ENCODE results near the gene NT5DC1.

NT5DC1 gene

DNA sequence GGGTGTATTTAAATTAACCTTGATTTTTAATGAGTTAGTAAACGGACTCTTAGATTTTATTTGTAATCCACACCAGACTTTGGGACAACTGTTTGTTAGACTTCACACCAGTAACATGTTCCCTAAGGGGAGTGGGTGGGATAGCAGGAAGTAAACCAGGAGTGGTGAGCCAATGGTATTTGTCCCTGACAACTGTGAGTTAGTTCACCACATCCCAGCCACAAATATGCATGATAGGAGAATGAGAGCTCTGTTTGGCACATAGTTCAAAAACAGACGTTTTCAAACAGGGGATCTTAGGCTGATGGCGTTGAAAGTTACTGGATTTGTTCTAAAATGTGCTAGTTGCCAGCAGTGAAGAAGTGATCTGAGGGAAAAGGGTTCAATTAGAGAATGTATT is 44.0 kb downstream of the NT5DC1 start:
- no peak for DNase-seq

DNA sequence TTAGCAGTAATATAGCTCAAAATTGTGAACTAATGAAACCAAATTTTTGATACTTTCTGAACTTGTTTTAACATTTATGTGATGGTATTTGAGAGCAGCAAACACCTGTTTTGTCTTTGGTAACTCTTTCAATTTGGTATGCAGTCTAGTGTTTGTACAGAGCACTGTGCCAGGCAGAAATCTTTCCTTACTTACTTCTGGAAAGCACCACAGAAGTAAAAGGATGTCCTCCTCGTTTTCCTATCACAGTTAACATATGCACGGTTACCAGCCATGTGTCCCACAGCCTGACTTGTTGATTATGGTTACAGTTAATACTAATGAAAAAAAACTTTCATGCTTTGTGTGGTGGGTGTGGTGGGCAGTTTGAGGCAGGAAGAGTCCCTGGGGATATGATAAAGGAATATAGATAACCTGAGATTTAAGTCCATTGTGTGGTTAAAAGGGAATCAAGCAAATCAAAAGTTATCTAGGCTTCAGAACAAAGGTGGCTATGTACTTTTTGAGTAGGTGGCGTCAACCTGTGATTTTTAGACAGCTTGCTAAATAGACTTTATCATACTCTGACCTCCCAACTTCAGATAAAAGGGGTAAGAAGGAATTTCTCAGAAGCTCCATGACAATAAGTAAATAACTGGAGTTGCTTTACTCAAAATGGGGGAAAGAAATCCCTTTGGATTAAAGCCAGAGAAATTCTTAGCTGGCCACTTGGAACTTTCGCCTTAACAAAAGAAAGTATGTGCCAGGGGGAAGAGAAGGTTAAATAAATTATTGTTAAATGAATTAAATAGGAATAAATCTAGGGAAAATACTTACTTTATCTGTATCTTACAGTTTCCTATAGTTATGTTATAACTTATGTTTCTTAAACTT is 45.4 kb downstream of the NT5DC1 start:
- no peak for DNase-seq

DNA sequence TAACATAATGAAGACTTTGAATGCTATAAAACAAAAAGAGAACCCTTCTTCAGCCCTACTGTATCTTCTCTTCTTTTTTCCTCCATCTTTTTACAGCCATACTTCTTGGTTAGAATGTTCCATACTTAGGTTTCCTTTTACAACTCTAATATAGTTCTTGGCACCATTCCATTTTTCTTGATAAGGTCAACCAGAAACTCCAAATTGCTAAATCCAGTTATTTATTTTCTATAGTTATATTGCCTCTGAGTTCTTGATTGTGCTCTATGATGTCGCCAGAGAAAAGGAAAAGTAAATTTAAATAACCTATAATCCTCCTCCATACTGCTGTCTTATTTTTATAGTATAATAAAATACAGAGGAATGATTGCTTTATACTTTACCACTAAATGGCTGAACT is 52.0 kb downstream of the NT5DC1 start:
- DNase-seq, result no peak

DNA sequence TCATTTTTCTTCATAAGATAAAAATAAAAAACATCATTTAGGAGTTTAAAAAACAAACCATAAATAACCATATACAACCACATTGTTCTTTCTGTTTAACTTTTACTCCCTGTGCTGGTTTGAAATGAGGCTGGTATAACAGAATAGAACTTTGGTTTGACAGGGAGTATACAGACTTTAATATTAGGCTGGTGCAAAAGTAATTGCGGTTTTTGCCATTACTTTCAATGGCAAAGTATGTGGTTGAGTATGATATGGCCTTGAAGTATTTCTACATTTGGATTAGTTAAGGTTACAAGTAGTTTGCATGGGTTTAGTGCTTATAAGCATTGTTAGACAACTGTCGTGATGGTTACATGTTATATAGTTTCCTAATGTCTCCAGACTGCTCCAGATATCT is 54.2 kb downstream of the NT5DC1 start:
- no peak for DNase-seq

DNA sequence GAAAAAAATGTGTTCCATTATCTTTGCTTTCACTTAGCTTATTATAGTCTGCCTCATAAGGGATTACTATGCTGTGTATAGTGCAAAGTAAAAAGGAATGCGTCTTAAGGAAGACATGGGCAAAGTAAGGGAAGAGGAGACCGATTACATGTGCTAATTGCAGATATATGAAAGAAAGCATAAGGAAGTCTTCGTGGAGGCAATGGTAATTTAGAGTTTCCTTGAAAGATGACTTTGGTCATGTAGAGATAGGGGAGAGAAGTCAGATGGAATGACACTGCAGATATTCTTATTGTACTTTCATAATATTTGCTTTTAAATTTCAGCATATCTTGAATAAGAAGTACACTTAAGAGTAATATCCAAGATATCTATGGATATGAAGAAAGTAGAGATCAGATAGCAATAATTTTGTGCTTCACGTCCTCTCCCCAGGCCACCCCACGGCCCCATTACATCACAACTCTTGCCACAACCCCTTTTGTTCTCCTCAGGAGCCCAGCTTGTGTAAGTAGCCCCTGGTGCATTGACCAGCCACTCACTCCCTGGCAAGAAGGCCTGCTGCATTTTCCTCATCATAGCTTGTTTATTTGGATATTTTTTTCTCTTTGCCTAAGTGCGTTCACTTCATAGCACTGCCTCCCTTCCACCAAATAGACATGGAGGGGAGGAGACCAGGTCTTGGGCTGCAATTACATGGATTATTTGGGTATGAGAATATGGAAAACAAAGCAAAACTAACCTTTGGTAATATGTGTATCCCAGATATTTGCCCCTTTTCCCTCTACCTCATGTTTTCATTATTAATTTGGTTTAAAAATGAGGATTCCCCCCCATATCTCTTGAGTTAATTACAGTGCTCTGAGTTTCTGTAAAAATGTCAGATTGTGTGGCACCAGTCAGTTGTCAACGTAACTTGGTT is 56.0 kb downstream of the NT5DC1 start:
- DNase-seq, result no peak

DNA sequence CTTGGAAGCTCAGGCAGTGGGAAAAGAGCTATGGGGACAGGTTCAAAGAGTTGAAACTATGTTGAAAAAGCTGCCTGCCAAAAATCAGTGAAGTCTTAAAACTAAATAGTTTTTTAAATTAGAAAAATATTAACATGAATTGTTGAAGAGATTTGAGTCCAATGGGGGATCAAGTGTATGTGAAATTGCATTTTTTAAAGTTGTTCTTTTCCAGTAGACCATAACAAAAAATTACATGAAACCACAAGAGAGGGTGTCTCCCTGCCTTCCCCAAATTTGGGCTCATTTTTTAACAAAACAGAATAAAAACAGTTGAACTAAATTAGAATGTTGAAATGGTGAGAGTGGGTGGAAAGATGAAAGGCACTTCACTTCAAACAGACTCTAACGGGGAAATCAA is 56.7 kb downstream of the NT5DC1 start:
- DNase-seq, result no peak

DNA sequence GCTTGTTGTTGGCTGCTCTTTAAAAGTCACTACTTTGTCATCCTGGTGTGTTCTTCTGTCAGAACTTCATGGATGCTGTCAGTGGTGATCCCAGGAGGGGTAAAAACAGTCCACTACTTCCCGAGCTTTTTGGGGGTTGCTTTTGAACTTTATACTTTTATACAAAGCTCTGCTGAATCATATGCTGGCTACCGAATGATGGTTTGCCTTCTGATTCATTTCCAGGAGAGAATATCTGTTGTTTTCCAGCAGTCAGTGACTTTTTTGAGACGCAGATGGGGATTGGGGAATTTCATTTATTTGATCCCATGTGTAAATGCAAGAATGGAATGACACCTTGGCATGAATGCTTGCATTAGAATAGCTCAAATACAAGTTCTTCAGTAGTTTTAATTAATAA is 58.0 kb downstream of the NT5DC1 start:
- no peak for DNase-seq

DNA sequence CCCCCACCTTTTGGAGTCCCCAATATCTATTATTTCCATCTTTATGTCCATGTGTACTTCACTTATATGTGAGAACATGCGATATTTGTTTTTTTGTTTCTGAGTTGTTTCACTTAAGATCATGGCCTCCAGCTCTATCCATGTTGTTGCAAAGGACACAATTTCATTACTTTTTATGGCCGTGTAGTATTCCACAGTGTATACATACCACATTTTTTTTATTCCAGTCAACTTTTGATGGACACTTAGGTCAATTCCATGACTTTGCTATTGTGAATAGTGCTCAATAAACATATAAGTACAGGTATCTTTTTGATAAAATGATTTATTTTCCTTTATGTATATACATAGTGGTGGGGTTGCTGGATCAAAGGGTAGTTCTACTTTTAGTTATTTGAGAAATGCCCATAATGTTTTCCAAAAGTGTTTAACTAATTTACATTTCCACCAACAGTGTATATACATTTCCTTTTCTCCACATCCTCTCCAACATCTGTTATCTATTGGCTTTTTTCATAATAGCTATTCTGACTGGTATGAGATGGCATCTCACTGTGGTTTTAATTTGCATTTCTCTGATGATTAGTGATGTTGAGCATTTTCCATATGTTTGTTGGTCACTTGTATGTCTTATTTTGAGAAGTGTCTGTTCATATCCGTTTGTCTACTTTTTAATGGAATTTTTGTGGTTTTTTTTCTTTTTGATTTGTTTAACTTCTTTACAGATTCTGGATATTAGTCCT is 59.3 kb downstream of the NT5DC1 start:
- DNase-seq, result no peak

DNA sequence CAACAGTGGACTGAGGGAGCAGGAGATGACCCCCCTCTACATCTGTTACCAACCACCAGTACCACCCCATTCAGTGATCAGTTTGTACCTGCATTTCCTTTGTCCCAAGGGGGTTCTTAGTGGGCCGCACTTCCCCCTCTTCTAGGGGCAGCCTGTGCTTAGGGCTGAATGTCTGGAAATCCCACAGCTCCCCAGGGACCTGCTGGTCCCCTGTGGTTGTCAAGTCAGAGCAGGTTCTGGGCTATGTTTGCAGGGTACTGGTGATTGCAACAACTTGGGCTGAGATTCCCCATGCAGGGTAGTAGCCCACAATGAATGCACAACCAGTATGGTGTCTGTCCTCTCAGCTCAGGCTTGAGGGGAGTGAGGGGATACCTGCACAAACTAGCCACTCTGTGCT is 64.9 kb downstream of the NT5DC1 start:
- no peak for DNase-seq

DNA sequence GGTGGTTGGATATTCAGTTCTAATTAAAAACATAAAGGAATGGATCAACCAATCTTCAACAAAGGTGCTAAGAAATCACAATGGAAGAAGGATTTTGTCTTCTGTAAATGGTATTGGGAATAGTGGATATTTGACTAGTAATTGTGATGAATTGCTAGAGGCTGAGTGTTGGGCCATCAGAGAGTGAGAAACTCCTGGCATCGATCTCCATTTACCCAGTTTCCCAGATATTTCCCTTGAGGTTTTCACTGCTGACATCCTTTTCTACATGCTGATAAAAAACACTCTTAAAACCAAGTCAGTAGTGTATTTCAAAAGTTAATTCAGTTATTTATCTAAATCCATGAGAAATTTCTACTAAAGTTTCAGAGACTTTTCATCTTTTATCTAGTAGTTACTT is 65.7 kb downstream of the NT5DC1 start:
- DNase-seq, result no peak

DNA sequence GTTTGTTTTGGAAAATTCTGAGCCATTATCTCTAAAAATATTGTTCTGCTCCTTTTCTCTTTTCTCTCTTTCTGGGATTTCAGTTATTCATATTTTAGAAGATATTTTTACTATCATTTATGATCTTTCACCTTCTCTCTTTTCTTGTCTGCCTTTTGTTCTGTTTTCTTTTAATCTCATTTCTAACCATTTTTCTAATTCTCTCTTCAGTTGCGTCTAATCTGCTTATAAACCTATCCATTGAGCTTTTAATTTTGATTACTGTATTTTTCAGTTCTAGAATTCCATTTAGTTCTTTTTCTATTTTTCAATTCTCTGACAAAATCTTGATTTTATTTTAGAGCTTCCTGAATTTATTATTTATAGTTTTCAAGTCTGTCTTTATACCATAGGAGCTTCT is 67.5 kb downstream of the NT5DC1 start:
- DNase-seq, result no peak

DNA sequence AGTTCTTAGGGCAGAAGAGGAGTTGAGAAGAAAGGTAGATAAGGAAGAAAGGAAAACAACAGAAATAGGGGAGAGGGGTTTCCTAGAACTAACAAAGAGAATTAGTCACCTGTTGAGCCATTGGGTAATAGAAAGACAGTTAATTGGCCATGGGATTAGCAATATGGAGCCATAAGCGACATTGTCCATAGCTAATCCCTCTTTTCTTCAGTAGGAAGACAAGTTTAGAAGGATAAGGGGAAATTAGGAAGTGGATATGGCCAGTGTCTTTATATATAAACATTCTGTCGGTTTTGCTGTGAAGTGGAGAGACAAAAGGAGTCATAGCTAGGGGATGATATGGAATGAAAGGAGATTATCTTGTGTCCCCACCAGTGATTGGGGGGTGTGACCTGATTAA is 69.2 kb downstream of the NT5DC1 start:
- DNase-seq, result no peak

DNA sequence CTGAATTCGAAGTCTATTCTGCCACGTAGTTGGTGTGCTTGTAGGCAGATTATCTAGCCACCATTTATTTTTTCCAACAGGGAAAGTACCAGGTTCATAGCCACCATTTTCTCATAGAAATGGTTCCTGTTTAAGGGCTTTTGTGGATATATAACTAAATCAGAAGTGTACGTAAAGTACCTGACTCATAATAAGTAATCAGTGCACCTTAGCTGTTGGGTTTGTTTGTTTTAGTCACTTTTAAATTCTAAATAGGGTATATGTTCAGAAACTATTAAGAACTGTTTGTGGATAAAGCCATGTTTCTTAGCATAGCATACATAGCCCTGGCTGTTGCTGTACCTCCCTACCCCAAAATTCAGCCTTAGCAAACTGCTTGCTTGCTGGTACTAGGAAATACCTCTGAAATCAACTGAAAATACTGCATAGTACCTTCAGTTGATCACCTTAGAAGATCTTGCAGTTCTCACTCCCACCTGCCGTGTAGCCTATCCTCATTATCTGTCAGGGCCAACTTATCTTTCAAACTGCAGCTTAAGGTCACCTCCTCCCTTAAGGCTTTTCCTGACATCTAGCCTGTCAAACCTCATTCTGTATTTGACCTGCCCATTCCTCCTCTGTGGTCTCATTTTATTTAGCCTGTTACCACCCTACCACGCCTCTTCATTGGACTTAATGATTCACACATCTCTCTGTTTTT is 69.9 kb downstream of the NT5DC1 start:
- no peak for DNase-seq

DNA sequence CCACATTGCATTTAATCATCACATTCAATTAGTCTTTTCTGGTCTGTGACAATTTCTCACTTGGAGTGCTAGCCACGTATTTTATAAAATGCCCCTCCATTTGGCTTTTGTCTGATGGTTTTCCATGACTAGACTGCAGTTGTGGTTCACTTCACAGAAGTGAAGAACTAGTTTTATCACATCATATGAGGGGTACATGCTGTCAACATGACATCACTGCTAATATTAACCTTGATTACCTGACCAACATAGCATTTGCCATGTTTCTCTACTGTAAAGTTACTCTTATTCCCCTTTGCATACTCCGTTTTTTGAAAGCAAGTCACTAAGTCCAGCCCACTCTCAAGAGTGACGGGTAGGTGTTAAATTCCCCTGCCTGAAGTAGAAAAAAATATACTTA is 73.3 kb downstream of the NT5DC1 start:
- no peak for DNase-seq

DNA sequence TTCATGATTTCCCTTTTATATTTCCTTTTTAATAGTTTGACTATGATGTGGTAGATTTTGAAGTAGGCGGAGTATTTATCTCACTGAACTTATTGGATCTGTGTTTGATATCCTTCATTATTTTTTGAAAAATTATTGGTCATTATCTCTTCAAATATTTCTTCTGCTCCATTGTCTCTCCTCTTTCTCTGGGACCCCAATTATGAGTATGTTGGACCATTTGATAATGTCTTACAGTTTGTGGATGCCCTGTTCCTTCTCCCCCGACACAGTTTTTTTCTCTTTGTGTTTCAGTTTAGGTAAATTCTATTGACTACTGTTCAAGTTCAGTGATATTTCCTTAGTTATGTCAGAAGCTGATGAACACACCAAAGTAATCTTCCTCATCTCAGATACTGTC is 74.7 kb downstream of the NT5DC1 start:
- no peak for DNase-seq

DNA sequence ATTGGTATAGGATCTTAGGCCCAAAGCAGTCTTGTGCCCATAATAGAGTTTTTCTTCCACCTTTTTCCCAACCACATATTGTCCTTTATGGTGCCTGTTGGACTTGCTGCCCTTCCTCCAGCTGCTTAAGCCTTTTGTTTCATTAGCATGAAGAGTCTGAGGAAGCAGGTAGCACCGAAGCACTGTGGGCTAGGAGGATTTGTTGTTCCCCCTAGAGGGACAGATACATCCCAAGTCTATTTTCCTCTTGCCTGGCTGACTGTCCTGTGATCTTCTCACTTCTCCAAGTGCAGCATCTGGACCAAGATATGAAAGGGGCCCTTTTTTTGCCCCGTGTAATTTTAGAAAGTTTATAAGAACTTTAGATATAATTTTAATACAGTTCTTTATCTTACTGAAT is 75.9 kb downstream of the NT5DC1 start:
- no peak for DNase-seq

DNA sequence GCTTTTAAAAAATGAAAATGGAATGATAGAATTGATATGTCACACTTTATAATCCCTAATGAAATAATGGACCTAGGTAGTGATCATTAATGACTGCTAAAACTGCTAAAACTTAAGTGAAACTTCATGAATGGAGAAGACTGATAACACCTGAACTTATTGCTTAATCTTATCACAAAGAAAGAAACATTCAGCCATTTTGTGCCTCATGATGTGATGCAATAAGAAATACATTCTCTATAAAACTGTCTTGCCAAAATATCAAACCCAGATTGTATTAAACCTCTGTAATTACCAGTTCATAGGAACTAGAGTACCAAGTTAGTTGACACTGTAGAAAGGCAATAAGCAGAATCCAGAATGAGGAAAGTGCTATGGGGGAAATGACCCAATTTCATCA is 79.7 kb downstream of the NT5DC1 start:
- no peak for DNase-seq

DNA sequence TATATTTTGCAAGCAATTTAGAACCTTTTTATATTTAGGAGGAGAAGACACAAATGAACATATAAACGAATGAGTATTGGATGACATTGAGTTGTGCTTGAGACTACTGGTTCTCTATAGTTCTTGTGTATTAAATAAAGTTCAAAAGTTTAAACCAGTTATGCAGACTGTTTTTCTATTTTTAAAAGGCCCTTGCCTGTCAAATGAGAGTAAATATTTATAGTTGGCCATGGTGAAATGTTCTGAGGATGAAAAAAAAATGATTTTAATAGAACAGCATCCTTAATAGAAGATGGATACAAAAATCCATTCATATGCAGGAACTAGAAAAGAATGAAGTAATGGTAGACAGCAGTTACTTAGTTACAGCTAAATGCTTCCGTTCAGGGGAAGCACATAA is 88.8 kb downstream of the NT5DC1 start:
- no peak for DNase-seq

DNA sequence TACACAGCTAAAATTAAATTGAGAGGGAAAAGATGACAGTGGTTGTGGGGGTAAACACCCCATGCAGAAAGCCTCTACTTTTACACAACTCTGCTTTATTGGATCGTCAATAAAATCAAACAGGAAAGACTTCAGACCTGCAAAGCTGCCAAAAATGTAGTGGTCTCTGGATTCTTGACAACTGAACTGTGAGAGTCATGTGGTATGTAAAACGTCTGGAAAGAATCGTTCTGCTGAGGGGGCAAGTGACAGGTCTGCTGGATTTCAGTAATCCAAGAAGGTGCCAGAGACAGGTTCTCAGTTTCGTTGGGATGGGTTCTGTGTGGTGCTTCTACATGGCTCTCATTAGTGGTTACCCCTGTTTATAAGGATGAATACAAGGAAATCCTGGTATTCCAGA is 89.9 kb downstream of the NT5DC1 start:
- no peak for DNase-seq

DNA sequence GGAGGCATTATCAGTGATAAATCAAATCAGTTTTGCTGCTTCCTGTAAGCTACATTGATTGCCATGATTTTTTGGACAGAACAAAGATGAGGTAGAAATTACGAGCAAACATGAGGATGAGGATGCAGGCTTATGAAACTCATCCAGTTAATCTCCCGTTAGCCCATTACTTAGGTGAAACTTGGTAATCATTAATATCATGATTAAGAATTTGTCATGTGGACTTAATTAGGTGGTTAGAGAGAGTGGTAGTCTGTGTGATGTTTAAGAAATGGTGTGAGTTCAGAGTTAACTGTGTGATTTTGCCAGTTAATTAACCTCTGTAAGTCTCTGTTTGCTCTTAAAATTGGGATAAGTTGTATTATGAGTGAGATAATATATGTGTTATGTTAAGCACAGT is 91.2 kb downstream of the NT5DC1 start:
- no peak for DNase-seq

DNA sequence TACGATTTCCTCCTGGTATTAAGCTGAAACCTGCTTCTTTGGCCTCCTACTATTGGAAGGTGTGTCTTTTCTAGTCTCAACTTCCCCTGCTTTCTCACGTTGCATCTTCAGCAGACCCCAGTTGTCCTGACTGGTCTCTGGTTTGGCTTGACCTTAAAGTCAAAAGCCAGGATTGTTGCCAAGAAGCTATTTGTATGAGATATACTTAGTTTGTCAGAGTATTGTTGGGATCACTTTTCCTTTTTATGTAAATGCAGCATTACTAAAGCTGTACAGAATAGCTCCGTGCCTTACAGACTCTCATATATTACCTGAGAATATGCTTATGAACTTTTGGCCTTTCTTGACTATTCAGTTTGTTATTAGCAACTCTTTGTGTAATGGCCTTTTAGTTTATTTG is 92.1 kb downstream of the NT5DC1 start:
- no peak for DNase-seq

DNA sequence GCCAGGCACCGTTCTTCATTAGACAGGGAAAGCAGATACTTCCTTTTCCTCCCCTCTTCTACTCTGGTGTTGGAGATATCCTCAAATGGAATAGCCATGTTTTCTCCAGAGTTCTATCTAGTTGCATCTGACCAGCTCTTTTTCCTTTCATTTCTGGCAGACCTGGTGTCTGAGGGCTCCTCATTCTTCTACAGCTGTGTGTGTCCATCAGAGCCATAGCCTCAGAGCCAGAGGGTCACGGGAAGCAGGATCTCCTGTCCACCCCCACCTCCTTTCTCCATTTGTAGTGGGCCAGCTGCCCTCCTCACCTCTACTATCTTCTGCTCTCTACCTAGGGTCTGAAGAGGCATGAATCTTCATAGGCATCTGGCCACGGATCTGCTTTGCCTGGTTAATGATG is 96.2 kb downstream of the NT5DC1 start:
- no peak for DNase-seq

All from stimulated activated CD4-positive, alpha-beta T cell treated with anti-CD3 and anti-CD28 coated beads, Interleukin-4, amount 100 ng/mL, for 24 hours (primary cell).